Thoracic aorta (tissue), 2 donors: ENCODE results near the gene RPS6KB2. TPM values are rescaled to one million over a fixed set of nuclear protein-coding genes. Genes with fewer than 3 reads are reported as not detected.

ENCODE experiments used
- ATAC-seq: fragments of 150-250 bp; one replicate; pipeline ENCODE4 v1.8.0; 2017; ENCODE audit warnings: low read depth; ENCODE audit not compliant: insufficient number of reproducible peaks, low FRiP score
- DNase-seq: peaks from one replicate; pipeline ENCODE4 v3.0.0-alpha.2; 2020; ENCODE audit warnings: low spot score
- H3K27ac ChIP-seq, 2 donors: fragments of 200-600 bp; sonication (generic); 1 replicate in 1 of 2; 2 replicates in 1 of 2; pipeline ENCODE4 v1.5.1; 2016; ENCODE audit warnings: mild to moderate bottlenecking in 2 of 2, moderate library complexity in 2 of 2
- H3K27me3 ChIP-seq: fragments of 200-600 bp; sonication (generic); replicated peaks from 2 replicates; pipeline ENCODE4 v1.6.0; 2016; ENCODE audit warnings: mild to moderate bottlenecking; ENCODE audit not compliant: insufficient read depth
- H3K36me3 ChIP-seq: fragments of 200-600 bp; sonication (generic); one replicate; pipeline ENCODE4 v1.5.1; 2016
- H3K4me1 ChIP-seq, 2 donors: fragments of 200-600 bp; sonication (generic); 1 replicate in 1 of 2; 2 replicates in 1 of 2; pipeline versions ENCODE4 v1.5.1 to v1.6.0; 2016; ENCODE audit warnings: low read depth in 2 of 2, mild to moderate bottlenecking in 1 of 2; ENCODE audit not compliant: control insufficient read depth in 1 of 2
- H3K4me3 ChIP-seq: fragments of 200-600 bp; sonication (generic); 2 replicates; pipeline ENCODE4 v1.5.1; 2016; ENCODE audit warnings: mild to moderate bottlenecking
- H3K9me3 ChIP-seq: fragments of 200-600 bp; sonication (generic); 2 replicates; pipeline ENCODE4 v1.5.1; 2016
- CTCF ChIP-seq: fragments of 200-600 bp; sonication (generic); IDR thresholded peaks from one replicate; pipeline ENCODE4 v1.5.1; 2019; ENCODE audit warnings: antibody characterized with exemption
- total RNA-seq, 2 donors: library from RNA; depleted of rRNA; stranded (reverse); fragments of >200 nt; gene quantifications; one replicate each; pipeline versions ENCODE4 v1.1.0 to v1.2.3, GENCODE V29; 2016

The RPS6KB2 gene
- total RNA-seq, 2 donors from 2014 or later = 68.3 to 69.3 TPM

- peaks cover 21 to 32% of the 10 kb centered on the region in 2 donors for H3K4me1 ChIP-seq
- no peaks in the 10 kb centered on the region for H3K9me3 ChIP-seq
- H3K27ac ChIP-seq = no peak overlapping the region
- DNase-seq = no peak
- TF ChIP-seq CTCF = no peak
- ATAC-seq = no peak
- no peaks in the 10 kb centered on the region for H3K27me3 ChIP-seq
- peaks cover 36% of the 10 kb centered on the region for H3K36me3 ChIP-seq
- H3K4me3 ChIP-seq = no peak overlapping the region
Observed at GRCh38 chr11:67395555-67396258, 32.6 kb upstream of the RPS6KB2 start.

GRCh38 chr11:67396259-67396581 is 32.1 kb upstream of the RPS6KB2 start:
- peaks cover 36% of the 10 kb centered on the region for H3K36me3 ChIP-seq
- peaks cover 20 to 31% of the 10 kb centered on the region in 2 donors for H3K4me1 ChIP-seq

GRCh38 chr11:67396587-67397389 is 31.5 kb upstream of the RPS6KB2 start:
- no peak for TF ChIP-seq CTCF
- no peak overlapping the region for H3K27ac ChIP-seq
- peaks cover 20 to 28% of the 10 kb centered on the region in 2 donors for H3K4me1 ChIP-seq
- H3K4me3 ChIP-seq = no peak overlapping the region
- no peaks in the 10 kb centered on the region for H3K27me3 ChIP-seq
- peaks cover 36% of the 10 kb centered on the region for H3K36me3 ChIP-seq
- H3K9me3 ChIP-seq = no peaks in the 10 kb centered on the region
- ATAC-seq = no peak
- DNase-seq = no peak

More at GRCh38 chr11:67396259-67396581, 32.1 kb upstream of the RPS6KB2 start:
- Histone ChIP-seq H3K9me3 (no peaks in the 10 kb centered on the region), H3K4me3 (no peak overlapping the region), H3K27ac (no peak overlapping the region), H3K27me3 (no peaks in the 10 kb centered on the region)
- no peak for ATAC-seq
- no peak for TF ChIP-seq CTCF
- DNase-seq = no peak

GRCh38 chr11:67397536-67397935 is 30.8 kb upstream of the RPS6KB2 start:
- no peak for TF ChIP-seq CTCF

GRCh38 chr11:67397986-67398660 is 30.2 kb upstream of the RPS6KB2 start:
- H3K4me1 ChIP-seq = peaks cover 16 to 27% of the 10 kb centered on the region in 2 donors
- no peaks in the 10 kb centered on the region for H3K27me3 ChIP-seq
- no peaks in the 10 kb centered on the region for H3K9me3 ChIP-seq
- no peak for TF ChIP-seq CTCF
- DNase-seq (no peak), ATAC-seq (no peak)
- H3K27ac ChIP-seq = no peak overlapping the region
- H3K4me3 ChIP-seq = no peak overlapping the region
- peaks cover 36% of the 10 kb centered on the region for H3K36me3 ChIP-seq

More at GRCh38 chr11:67397536-67397935, 30.8 kb upstream of the RPS6KB2 start:
- ATAC-seq (no peak), DNase-seq (no peak)
- peaks cover 36% of the 10 kb centered on the region for H3K36me3 ChIP-seq
- no peaks in the 10 kb centered on the region for H3K27me3 ChIP-seq
- H3K4me3 ChIP-seq = no peak overlapping the region
- no peaks in the 10 kb centered on the region for H3K9me3 ChIP-seq
- H3K4me1 ChIP-seq = peaks cover 19 to 30% of the 10 kb centered on the region in 2 donors
- H3K27ac ChIP-seq = no peak overlapping the region
